Epithelial cell of esophagus (primary cell): ENCODE data around the gene TCP11L2.
"Not testable (repeated sequence)": the region's sequence is repeated elsewhere in the genome, so short reads cannot be mapped to it uniquely, and the experiment has no call there.

Experiments
- DNase-seq: peaks from one replicate; pipeline ENCODE4 v3.0.0; 2010; ENCODE audit warnings: low read depth
- H3K4me3 ChIP-seq: 2 replicates; pipeline ENCODE4 v1.5.1; 2011; ENCODE audit warnings: mild to moderate bottlenecking, low read length, control low read depth
- TF ChIP-seq, protein P1 (sequence below): IDR thresholded peaks from 2 replicates; pipeline ENCODE4 v1.5.1; 2011; ENCODE audit warnings: low read depth, mild to moderate bottlenecking, low read length, control low read depth, inconsistent platforms; ENCODE audit not compliant: insufficient read depth; ENCODE audit errors: missing control alignments

The TCP11L2 gene

DNA sequence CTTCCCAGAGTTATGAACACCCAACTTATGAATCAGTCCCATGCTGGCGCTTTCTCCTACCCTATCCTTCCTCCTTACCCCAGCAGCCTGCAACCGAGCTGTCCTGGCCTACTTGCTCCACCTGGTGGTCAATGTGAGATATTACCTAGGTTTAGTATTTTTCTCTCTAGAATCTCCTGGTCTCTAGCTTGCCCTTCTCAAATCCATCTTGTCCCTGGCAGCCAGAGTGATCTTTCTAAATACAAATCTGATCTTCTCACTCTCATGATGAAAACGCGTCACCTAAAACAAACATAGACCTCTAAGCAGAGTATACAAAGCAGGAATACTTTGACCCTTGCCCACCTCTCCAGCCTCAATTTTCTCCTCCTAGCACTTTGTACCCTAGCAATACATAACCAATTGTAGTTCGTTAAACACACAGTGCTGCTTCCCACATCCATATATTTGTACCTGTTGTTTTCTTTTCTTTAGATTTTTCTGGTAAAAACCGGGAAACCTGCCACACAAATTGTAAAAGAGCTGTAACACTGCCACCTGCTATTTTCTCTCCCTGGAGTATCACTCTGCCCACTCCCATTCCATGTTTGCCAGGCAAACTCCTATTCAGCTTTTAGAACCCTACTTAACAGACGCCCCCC is 20.0 kb upstream of the TCP11L2 start:
- TF ChIP-seq, protein P1, sequence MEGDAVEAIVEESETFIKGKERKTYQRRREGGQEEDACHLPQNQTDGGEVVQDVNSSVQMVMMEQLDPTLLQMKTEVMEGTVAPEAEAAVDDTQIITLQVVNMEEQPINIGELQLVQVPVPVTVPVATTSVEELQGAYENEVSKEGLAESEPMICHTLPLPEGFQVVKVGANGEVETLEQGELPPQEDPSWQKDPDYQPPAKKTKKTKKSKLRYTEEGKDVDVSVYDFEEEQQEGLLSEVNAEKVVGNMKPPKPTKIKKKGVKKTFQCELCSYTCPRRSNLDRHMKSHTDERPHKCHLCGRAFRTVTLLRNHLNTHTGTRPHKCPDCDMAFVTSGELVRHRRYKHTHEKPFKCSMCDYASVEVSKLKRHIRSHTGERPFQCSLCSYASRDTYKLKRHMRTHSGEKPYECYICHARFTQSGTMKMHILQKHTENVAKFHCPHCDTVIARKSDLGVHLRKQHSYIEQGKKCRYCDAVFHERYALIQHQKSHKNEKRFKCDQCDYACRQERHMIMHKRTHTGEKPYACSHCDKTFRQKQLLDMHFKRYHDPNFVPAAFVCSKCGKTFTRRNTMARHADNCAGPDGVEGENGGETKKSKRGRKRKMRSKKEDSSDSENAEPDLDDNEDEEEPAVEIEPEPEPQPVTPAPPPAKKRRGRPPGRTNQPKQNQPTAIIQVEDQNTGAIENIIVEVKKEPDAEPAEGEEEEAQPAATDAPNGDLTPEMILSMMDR, result peak; percentile 81
- no peak overlapping the region for H3K4me3 ChIP-seq
- DNase-seq, result peak; percentile 91

GRCh38 chr12:106284358-106285105 is 18.0 kb upstream of the TCP11L2 start:
- H3K4me3 ChIP-seq, result no peak overlapping the region
- peak; percentile 37 for DNase-seq
- TF ChIP-seq, protein P1, result no peak

DNA sequence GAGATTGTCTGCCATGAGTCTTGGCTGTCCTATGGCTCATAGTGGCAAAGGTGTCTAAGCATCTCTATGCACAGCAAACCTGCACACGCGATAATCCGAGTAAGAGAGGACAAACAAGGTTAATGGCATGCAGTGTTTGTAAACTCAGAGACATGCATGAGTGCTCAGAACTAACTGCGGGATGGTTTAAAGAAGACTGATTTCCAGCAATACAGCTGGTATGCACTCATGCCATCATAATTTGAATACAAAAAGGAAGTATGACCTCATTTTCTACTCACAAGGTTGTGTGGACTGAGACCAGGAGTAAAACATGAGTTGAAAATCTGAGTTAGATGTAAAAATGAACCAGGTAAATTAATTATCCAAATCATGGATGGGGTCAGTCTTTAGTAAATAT is 16.6 kb upstream of the TCP11L2 start:
- no peak for DNase-seq
- TF ChIP-seq, protein P1, result no peak
- H3K4me3 ChIP-seq, result no peak overlapping the region

- DNase-seq, result peak; percentile 69
These were observed 15.9 kb upstream of the TCP11L2 start for GRCh38 chr12:106286576-106287162.

DNA sequence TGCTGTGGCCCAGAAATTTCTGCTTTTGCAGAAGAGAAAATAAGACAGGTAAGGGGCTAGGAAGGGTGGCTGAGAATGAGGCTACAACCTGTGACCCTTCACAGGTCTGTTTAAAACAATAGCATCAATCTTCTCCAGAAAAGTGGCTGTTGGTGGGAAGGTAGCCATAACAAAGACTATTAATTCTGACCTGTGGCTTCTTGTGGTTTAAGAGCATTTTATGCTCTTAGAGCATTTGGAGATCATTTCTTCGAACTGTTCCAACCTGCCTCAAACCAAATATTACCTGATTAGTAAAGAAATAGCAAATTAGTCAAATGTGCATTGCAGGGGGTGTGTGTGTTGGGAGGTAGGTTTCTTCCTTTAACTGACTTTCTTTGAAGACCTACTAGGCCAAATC is 15.2 kb upstream of the TCP11L2 start:
- no peak overlapping the region for H3K4me3 ChIP-seq
- TF ChIP-seq, protein P1, result no peak
- DNase-seq, result no peak

More at GRCh38 chr12:106286576-106287162, 15.9 kb upstream of the TCP11L2 start:
- H3K4me3 ChIP-seq, result not testable (repeated sequence)

GRCh38 chr12:106288101-106288493 is 14.4 kb upstream of the TCP11L2 start:
- TF ChIP-seq, protein P1, result no peak
- no peak for DNase-seq
- H3K4me3 ChIP-seq, result no peak overlapping the region

GRCh38 chr12:106288494-106289195 is 13.9 kb upstream of the TCP11L2 start:
- peak; percentile 96 for DNase-seq
- TF ChIP-seq, protein P1, result no peak

More at GRCh38 chr12:106288494-106289195, 13.9 kb upstream of the TCP11L2 start:
- H3K4me3 ChIP-seq, result no peak overlapping the region
